ENCODE results near the gene ZNF771.

GRCh38 chr16:30447512-30448226, 40.3 kb downstream of the ZNF771 start:
- TF ChIP-seq POLR2A (IDR thresholded peaks at IDR 0.05; ENCODE audit: low read length) (no peak), GATA1 (IDR thresholded peaks at IDR 0.05; ENCODE audit: low read depth, low read length) (no peak)
